ENCODE measurements around the gene ATP11A. TPM values are rescaled to one million over a fixed set of nuclear protein-coding genes. Genes with fewer than 3 reads are reported as not detected.

ATP11A gene
- total and polyA plus RNA-seq, 10 of the 15 experiments (the other 5 are each of a cell fraction or from before 2014, with no cell fraction given): 1.4 to 69.6 (median 14.4) TPM

GRCh38 chr13:112888238-112889111 lies 198.6 kb downstream of the ATP11A start (continued):
- no peak for TF ChIP-seq ZSCAN29 (IDR thresholded peaks at IDR 0.05)
- TF ChIP-seq PAX8 (IDR thresholded peaks at IDR 0.05): no peak
- TF ChIP-seq ATF7 (IDR thresholded peaks at IDR 0.05; ENCODE audit: low read depth): no peak
- TF ChIP-seq ATF2 (IDR thresholded peaks at IDR 0.05; ENCODE audit: low read length): no peak

- TF ChIP-seq E4F1 (IDR thresholded peaks at IDR 0.05; ENCODE audit: borderline replicate concordance, partially characterized antibody): no peak
- no peak for TF ChIP-seq IKZF2 (IDR thresholded peaks at IDR 0.05)
- TF ChIP-seq BHLHE40 (IDR thresholded peaks at IDR 0.05; ENCODE audit: borderline replicate concordance in 1 of 2, low read depth in 2 of 2, low read length in 1 of 2): no peak
- no peak overlapping the region for H3K4me2 ChIP-seq (ENCODE audit: control insufficient read depth, insufficient read depth)
- H4K20me1 ChIP-seq (ENCODE audit: control insufficient read depth, insufficient read depth): no peaks in the 10 kb centered on the region
- H3K79me2 ChIP-seq (ENCODE audit: control insufficient read depth, insufficient read depth, low read length): no peaks in the 10 kb centered on the region
- POLR2A ChIA-PET: no interaction called here
- no peaks in the 10 kb centered on the region for H3K36me3 ChIP-seq (ENCODE audit: control insufficient read depth in 2 of 2, insufficient read depth in 2 of 2, low read length in 1 of 2)
- intact Hi-C loops (cut with micrococcal nuclease; ENCODE audit: unreplicated experiment): no loop called here
- H2AFZ ChIP-seq (ENCODE audit: control insufficient read depth, low read depth, low read length): no peak overlapping the region
- WGBS (ENCODE audit: insufficient coverage, insufficient replicate concordance, low lambda C conversion rate, missing lambda C conversion rate): 60% methylated on average over 30 of the region's 42 CpGs
- no peak overlapping the region for H3K4me3 ChIP-seq
- SMC1A ChIA-PET (ENCODE audit: uncharacterized antibody, unreplicated experiment): no interaction called here
- no peak for DNase-seq (ENCODE audit: low read depth, low spot score)
- no TSS peak for BruUV-seq (replicated peaks)
- no peak for ATAC-seq
- no peaks in the 10 kb centered on the region for H3K4me1 ChIP-seq (ENCODE audit: control insufficient read depth, insufficient read depth, low read length)
- CTCF ChIA-PET: no interaction called here
- H3K9ac ChIP-seq (ENCODE audit: control insufficient read depth, insufficient read depth, low read length): no peak overlapping the region
- no peak for FAIRE-seq
- no peak overlapping the region for H3K27ac ChIP-seq (ENCODE audit: control insufficient read depth, insufficient read depth)
- no peaks in the 10 kb centered on the region for H3K9me3 ChIP-seq (replicated peaks; ENCODE audit: control insufficient read depth, insufficient read depth, low read length)
- no peaks in the 10 kb centered on the region; a peak in 2 of 4 replicates for H3K27me3 ChIP-seq (replicated peaks in 1 of 2; ENCODE audit: control insufficient read depth in 2 of 2, insufficient read depth in 2 of 2, low read length in 1 of 2)
- RAD21 ChIA-PET (ENCODE audit: unreplicated experiment): no interaction called here
- in situ Hi-C loops (cut with MboI): no loop called here
Measured at GRCh38 chr13:112889351-112890290, 199.8 kb downstream of the ATP11A start.

Data from GM12878 (cell line).